HCT116 (cell line): ENCODE measurements around the gene CRBN. TPM values are rescaled to one million over a fixed set of nuclear protein-coding genes. Genes with fewer than 3 reads are reported as not detected.

Experiments used
- ATAC-seq: fragments of 200-7000 bp; cut with Tn5 transposase; 2 replicates; pipeline ENCODE4 v1.9.1; 2020; ENCODE audit warnings: mild to moderate bottlenecking, moderate library complexity
- BruUV-seq: library from RNA; stranded (reverse); fragments of 400-500 nt; replicated peaks from 2 replicates; lab custom pipeline; 2021; lab: Mats Ljungman, UMichigan
- CTCF ChIA-PET: fragments of 300-600 bp; sonication (Branson Sonifier 250); formaldehyde crosslinking; loops from one replicate; lab custom pipeline; 2021; ENCODE audit warnings: antibody characterized with exemption; lab: Charles Lee
- POLR2A ChIA-PET: fragments of 300-600, 350-600 bp; sonication (Branson Sonifier 250); formaldehyde crosslinking; loops from one replicate; lab custom pipeline; 2021; ENCODE audit warnings: antibody characterized with exemption; lab: Charles Lee
- RAD21 ChIA-PET, 2 experiments: fragments of 300-600 bp; sonication (Branson Sonifier 250); formaldehyde crosslinking; loops; one replicate each; lab custom pipeline; 2023; ENCODE audit warnings: low total read pairs in 2 of 2; ENCODE audit not compliant: uncharacterized antibody in 2 of 2, unreplicated experiment in 2 of 2, low non-redundant PET in 1 of 2; lab: Charles Lee
- DNase-seq: peaks from one replicate; pipeline ENCODE4 v3.0.0-alpha.2; 2010; ENCODE audit warnings: low read depth, low spot score
- H2AFZ ChIP-seq: fragments of 200-600 bp; shearing (Covaris generic), sonication (generic); 2 replicates; pipeline ENCODE4 v1.6.1; 2017; ENCODE audit warnings: low read depth, mixed run types, mixed read lengths, antibody characterized with exemption, low read length; ENCODE audit not compliant: poor library complexity, severe bottlenecking
- H3K27ac ChIP-seq: 2 replicates; pipeline ENCODE4 v1.5.1; 2012; ENCODE audit warnings: low read depth, low read length
- H3K27me3 ChIP-seq: fragments of 200-600 bp; sonication (generic); 2 replicates; pipeline ENCODE4 v1.6.1; 2016; ENCODE audit warnings: mixed run types, low read length, mixed read lengths; ENCODE audit not compliant: insufficient read depth
- H3K36me3 ChIP-seq, 2 experiments: fragments of 200-500 bp in 1 of 2; fragments of 200-600 bp in 1 of 2; sonication (Bioruptor generic) in 1 of 2; sonication (generic) in 1 of 2; 2 replicates each; pipeline versions ENCODE4 v1.5.1 to v1.6.1; 2014 to 2016; ENCODE audit warnings: low read length in 2 of 2, inconsistent platforms in 1 of 2, mixed read lengths in 1 of 2, mixed run types in 1 of 2; ENCODE audit not compliant: insufficient read depth in 2 of 2, control insufficient read depth in 1 of 2
- H3K4me1 ChIP-seq, 2 experiments: fragments of 200-600 bp in 1 of 2; sonication (generic) in 1 of 2; 2 replicates each; pipeline versions ENCODE4 v1.5.1 to v1.6.1; 2012 to 2017; ENCODE audit warnings: low read length in 2 of 2, inconsistent platforms in 1 of 2, mild to moderate bottlenecking in 1 of 2, mixed read lengths in 1 of 2, mixed run types in 1 of 2, moderate library complexity in 1 of 2; ENCODE audit not compliant: insufficient read depth in 2 of 2, control insufficient read depth in 1 of 2
- H3K4me2 ChIP-seq: fragments of 200-600 bp; sonication (generic); 2 replicates; pipeline ENCODE4 v1.6.1; 2017; ENCODE audit warnings: mixed run types, low read length, mixed read lengths
- H3K4me3 ChIP-seq, 2 experiments: fragments of 200-600 bp in 1 of 2; sonication (generic) in 1 of 2; replicated peaks in 1 of 2; 2 replicates each; pipeline ENCODE4 v1.5.1; 2011 to 2016; ENCODE audit warnings: low read length in 2 of 2, control low read depth in 1 of 2, low read depth in 1 of 2, mild to moderate bottlenecking in 1 of 2, mixed read lengths in 1 of 2, mixed run types in 1 of 2
- H3K79me2 ChIP-seq: fragments of 200-600 bp; sonication (generic); 2 replicates; pipeline ENCODE4 v1.6.1; 2017; ENCODE audit warnings: mild to moderate bottlenecking, mixed run types, low read length, moderate library complexity, mixed read lengths; ENCODE audit not compliant: insufficient read depth
- H3K9ac ChIP-seq: fragments of 200-600 bp; sonication (generic); 2 replicates; pipeline ENCODE4 v1.6.1; 2016; ENCODE audit warnings: low read length, mixed read lengths
- H3K9me2 ChIP-seq: fragments of 200-600 bp; sonication (generic), shearing (Covaris generic); 2 replicates; pipeline ENCODE4 v1.6.1; 2017; ENCODE audit warnings: mixed run types, mild to moderate bottlenecking, moderate library complexity; ENCODE audit not compliant: insufficient read depth
- H3K9me3 ChIP-seq, 2 experiments: fragments of 200-500 bp in 1 of 2; fragments of 200-600 bp in 1 of 2; sonication (Bioruptor generic) in 1 of 2; sonication (generic) in 1 of 2; 2 replicates each; pipeline ENCODE4 v1.6.1; 2014 to 2017; ENCODE audit warnings: low read length in 2 of 2, mixed read lengths in 2 of 2, inconsistent platforms in 1 of 2, low read depth in 1 of 2, mild to moderate bottlenecking in 1 of 2, mixed run types in 1 of 2, moderate library complexity in 1 of 2; ENCODE audit not compliant: control insufficient read depth in 1 of 2, insufficient read depth in 1 of 2
- H4K20me1 ChIP-seq: fragments of 200-600 bp; sonication (generic), shearing (Covaris generic); 2 replicates; pipeline ENCODE4 v1.6.1; 2017; ENCODE audit warnings: mixed run types, mild to moderate bottlenecking, moderate library complexity; ENCODE audit not compliant: insufficient read depth
- EZH2 ChIP-seq: fragments of 200-600 bp; sonication (generic); IDR thresholded peaks from 2 replicates; pipeline ENCODE4 v1.6.1; 2017; ENCODE audit warnings: antibody characterized with exemption, mixed run types
- POLR2AphosphoS5 ChIP-seq: IDR thresholded peaks from 2 replicates; pipeline ENCODE4 v1.6.1; 2011; ENCODE audit warnings: mild to moderate bottlenecking, low read depth, low read length, moderate library complexity
- SP1 ChIP-seq: IDR thresholded peaks from 2 replicates; pipeline ENCODE4 v1.6.1; 2012; ENCODE audit warnings: low read depth
- intact Hi-C: fragments of 100-400 bp; cut with micrococcal nuclease; formaldehyde crosslinking; loops from 2 replicates; pipeline ENCODE4 v1.10.0; 2022
- total RNA-seq: library from RNA; stranded (reverse); gene quantifications from one replicate; pipeline ENCODE4 v1.2.1, GENCODE V29; 2021; ENCODE audit not compliant: unreplicated experiment
- TF ChIP-seq, protein P1 (sequence below): IDR thresholded peaks from 2 replicates; pipeline ENCODE4 v1.6.1; 2012; ENCODE audit warnings: low read depth

Gene CRBN
- total RNA-seq, 1 experiment from 2014 or later = 29.1 TPM

DNA sequence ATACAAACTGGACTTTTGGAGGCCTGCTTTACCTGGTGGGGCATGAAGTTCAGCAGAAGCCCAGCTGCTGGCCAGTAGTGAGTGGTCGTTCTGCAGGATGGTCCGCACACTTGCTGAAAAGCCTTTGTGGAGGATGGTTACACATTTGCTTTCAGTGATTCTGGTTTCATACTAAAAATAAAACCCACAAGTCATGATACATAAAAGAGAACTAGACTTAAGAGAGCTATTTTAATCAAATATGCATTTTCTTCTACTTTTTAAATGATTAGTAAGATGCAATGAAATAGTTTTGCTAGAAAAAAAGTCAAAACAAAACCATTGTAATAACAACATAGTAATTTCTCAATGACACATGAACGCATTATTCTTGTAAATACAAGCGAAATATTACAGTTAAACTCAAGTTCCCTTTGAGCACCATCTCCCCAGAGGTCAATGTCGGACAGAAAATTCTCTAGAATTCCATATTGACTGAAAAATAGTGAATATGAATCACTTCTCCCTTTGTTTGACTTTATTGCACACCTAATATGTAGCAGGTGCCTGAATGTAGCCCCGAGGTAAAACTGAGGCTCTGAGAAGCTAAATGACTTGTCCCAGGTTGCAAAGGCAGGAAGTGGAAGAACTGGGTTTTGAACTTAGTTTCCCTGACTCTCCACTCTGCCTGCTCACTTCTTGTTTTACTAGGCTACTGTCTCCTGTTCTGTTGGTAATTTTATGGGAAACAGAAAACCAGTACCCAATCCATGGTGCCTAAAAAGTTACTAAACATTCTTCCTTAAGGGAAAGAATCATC is 77.6 kb downstream of the CRBN start:
- RAD21 ChIA-PET = no interaction called here
- H3K79me2 ChIP-seq = no peaks in the 10 kb centered on the region

More for the DNA sequence above, 77.6 kb downstream of the CRBN start:
- no peak overlapping the region for H3K4me2 ChIP-seq
- no peaks in the 10 kb centered on the region for H3K9me3 ChIP-seq
- intact Hi-C loops = no loop called here
- no peak for ATAC-seq
- TF ChIP-seq EZH2 = no peak
- no peak for TF ChIP-seq SP1
- TF ChIP-seq POLR2AphosphoS5 = no peak
- TF ChIP-seq, protein P1, sequence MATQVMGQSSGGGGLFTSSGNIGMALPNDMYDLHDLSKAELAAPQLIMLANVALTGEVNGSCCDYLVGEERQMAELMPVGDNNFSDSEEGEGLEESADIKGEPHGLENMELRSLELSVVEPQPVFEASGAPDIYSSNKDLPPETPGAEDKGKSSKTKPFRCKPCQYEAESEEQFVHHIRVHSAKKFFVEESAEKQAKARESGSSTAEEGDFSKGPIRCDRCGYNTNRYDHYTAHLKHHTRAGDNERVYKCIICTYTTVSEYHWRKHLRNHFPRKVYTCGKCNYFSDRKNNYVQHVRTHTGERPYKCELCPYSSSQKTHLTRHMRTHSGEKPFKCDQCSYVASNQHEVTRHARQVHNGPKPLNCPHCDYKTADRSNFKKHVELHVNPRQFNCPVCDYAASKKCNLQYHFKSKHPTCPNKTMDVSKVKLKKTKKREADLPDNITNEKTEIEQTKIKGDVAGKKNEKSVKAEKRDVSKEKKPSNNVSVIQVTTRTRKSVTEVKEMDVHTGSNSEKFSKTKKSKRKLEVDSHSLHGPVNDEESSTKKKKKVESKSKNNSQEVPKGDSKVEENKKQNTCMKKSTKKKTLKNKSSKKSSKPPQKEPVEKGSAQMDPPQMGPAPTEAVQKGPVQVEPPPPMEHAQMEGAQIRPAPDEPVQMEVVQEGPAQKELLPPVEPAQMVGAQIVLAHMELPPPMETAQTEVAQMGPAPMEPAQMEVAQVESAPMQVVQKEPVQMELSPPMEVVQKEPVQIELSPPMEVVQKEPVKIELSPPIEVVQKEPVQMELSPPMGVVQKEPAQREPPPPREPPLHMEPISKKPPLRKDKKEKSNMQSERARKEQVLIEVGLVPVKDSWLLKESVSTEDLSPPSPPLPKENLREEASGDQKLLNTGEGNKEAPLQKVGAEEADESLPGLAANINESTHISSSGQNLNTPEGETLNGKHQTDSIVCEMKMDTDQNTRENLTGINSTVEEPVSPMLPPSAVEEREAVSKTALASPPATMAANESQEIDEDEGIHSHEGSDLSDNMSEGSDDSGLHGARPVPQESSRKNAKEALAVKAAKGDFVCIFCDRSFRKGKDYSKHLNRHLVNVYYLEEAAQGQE = no peak
- peaks cover 19% of the 10 kb centered on the region for H3K27me3 ChIP-seq
- BruUV-seq = no TSS peak
- H3K36me3 ChIP-seq = no peaks in the 10 kb centered on the region
- H2AFZ ChIP-seq = no peak overlapping the region
- no peak overlapping the region for H3K4me3 ChIP-seq
- H3K4me1 ChIP-seq = no peaks in the 10 kb centered on the region
- H3K9me2 ChIP-seq = no peaks in the 10 kb centered on the region
- H3K9ac ChIP-seq = no peak overlapping the region
- no peaks in the 10 kb centered on the region for H4K20me1 ChIP-seq
- CTCF ChIA-PET = no interaction called here
- no peak overlapping the region for H3K27ac ChIP-seq
- DNase-seq = no peak
- POLR2A ChIA-PET = no interaction called here

Other genes with a start within 250 kb of the CRBN start
- gene IL5RA, start 69.3 kb downstream of the CRBN start, total RNA-seq = not detected
- 21.4 TPM for gene TRNT1, start 52.8 kb downstream of the CRBN start, total RNA-seq